SK-N-SH (cell line): ENCODE results near the gene UBE3B. TPM values are rescaled to one million over a fixed set of nuclear protein-coding genes. Genes with fewer than 3 reads are reported as not detected.

ENCODE experiments used
- CTCF ChIA-PET: fragments of 300-600, 350-600 bp; formaldehyde crosslinking; extraction: SDS; loops from one replicate; lab custom pipeline; 2021; lab: Yijun Ruan, JAX
- POLR2A ChIA-PET: fragments of 350-600 bp; sonication (Branson Sonifier 250); formaldehyde crosslinking; extraction: SDS; loops from one replicate; lab custom pipeline; 2020; ENCODE audit warnings: antibody characterized with exemption, inconsistent platforms; lab: Yijun Ruan, JAX
- DNase-seq: peaks from one replicate; pipeline ENCODE4 v3.0.0; 2012
- H2AFZ ChIP-seq: fragments of 200-600 bp; sonication (generic); 2 replicates; pipeline ENCODE4 v1.8.1; 2016; ENCODE audit warnings: antibody characterized with exemption, mild to moderate bottlenecking, low read depth
- H3F3A ChIP-seq: fragments of 200-600 bp; sonication (generic); replicated peaks from 2 replicates; pipeline ENCODE3; 2016; ENCODE audit warnings: antibody characterized with exemption, mild to moderate bottlenecking; ENCODE audit not compliant: insufficient read depth
- H3K27ac ChIP-seq, 2 experiments: fragments of 200-500 bp in 1 of 2; fragments of 200-600 bp in 1 of 2; sonication (Bioruptor generic) in 1 of 2; sonication (generic), shearing (Covaris generic) in 1 of 2; 2 replicates each; pipeline versions ENCODE4 v1.5.1 to v1.6.1; 2014 to 2016; ENCODE audit warnings: low read depth in 2 of 2, inconsistent platforms in 1 of 2, low read length in 1 of 2, mild to moderate bottlenecking in 1 of 2, mixed read lengths in 1 of 2
- H3K27me3 ChIP-seq: fragments of 200-600 bp; sonication (generic), shearing (Covaris generic); 2 replicates; pipeline ENCODE4 v1.6.1; 2016; ENCODE audit warnings: mixed run types; ENCODE audit not compliant: insufficient read depth
- H3K36me3 ChIP-seq, 2 experiments: fragments of 200-500 bp in 1 of 2; fragments of 200-600 bp in 1 of 2; sonication (Bioruptor generic) in 1 of 2; sonication (generic) in 1 of 2; replicated peaks in 1 of 2; 2 replicates each; pipeline versions ENCODE3 to v1.5.1; 2014 to 2016; ENCODE audit warnings: low read length in 1 of 2, mild to moderate bottlenecking in 1 of 2; ENCODE audit not compliant: insufficient read depth in 2 of 2, control insufficient read depth in 1 of 2
- H3K4me1 ChIP-seq, 2 experiments: fragments of 200-500 bp in 1 of 2; fragments of 200-600 bp in 1 of 2; sonication (Bioruptor generic) in 1 of 2; sonication (generic), shearing (Covaris generic) in 1 of 2; 2 replicates each; pipeline versions ENCODE4 v1.5.1 to v1.6.1; 2014 to 2016; ENCODE audit warnings: low read depth in 1 of 2, low read length in 1 of 2, mixed run types in 1 of 2; ENCODE audit not compliant: insufficient read depth in 2 of 2, control insufficient read depth in 1 of 2
- H3K4me2 ChIP-seq: fragments of 200-600 bp; sonication (generic), shearing (Covaris generic); 2 replicates; pipeline ENCODE4 v1.6.1; 2017; ENCODE audit warnings: mixed run types
- H3K4me3 ChIP-seq, 2 experiments: fragments of 200-500 bp in 1 of 2; fragments of 200-600 bp in 1 of 2; sonication (Bioruptor generic) in 1 of 2; sonication (generic), shearing (Covaris generic) in 1 of 2; 2 replicates each; pipeline versions ENCODE4 v1.5.1 to v1.8.1; 2014 to 2016; ENCODE audit warnings: low read depth in 2 of 2, inconsistent platforms in 1 of 2, low read length in 1 of 2, mild to moderate bottlenecking in 1 of 2, mixed read lengths in 1 of 2, moderate library complexity in 1 of 2
- H3K79me2 ChIP-seq: fragments of 200-600 bp; sonication (generic); 2 replicates; pipeline ENCODE4 v1.8.1; 2017; ENCODE audit warnings: mild to moderate bottlenecking; ENCODE audit not compliant: insufficient read depth
- H3K9ac ChIP-seq: fragments of 200-600 bp; sonication (generic); 2 replicates; pipeline ENCODE4 v1.6.1; 2017; ENCODE audit warnings: mixed run types
- H3K9me2 ChIP-seq: fragments of 200-600 bp; sonication (generic); 2 replicates; pipeline ENCODE4 v1.6.1; 2017; ENCODE audit warnings: mixed run types
- H3K9me3 ChIP-seq: fragments of 200-600 bp; sonication (generic); 2 replicates; pipeline ENCODE4 v1.6.1; 2017; ENCODE audit warnings: mixed run types, mild to moderate bottlenecking, moderate library complexity
- H4K20me1 ChIP-seq: fragments of 200-600 bp; sonication (generic); 2 replicates; pipeline ENCODE4 v1.6.1; 2017; ENCODE audit warnings: mild to moderate bottlenecking, mixed run types; ENCODE audit not compliant: insufficient read depth
- CHD2 ChIP-seq: fragments of 150-350 bp; IDR thresholded peaks from 2 replicates; pipeline ENCODE4 v1.6.1; 2018; ENCODE audit warnings: low read length; ENCODE audit not compliant: partially characterized antibody
- ELF1 ChIP-seq: IDR thresholded peaks from 2 replicates; pipeline ENCODE4 v1.4.0; 2012
- EP300 ChIP-seq, 2 experiments: IDR thresholded peaks; 2 replicates each; pipeline versions ENCODE4 v1.4.0 to v1.6.1; 2012; ENCODE audit warnings: borderline replicate concordance in 1 of 2, low read depth in 1 of 2, low read length in 1 of 2
- EZH2phosphoT487 ChIP-seq: fragments of 200-600 bp; sonication (generic); IDR thresholded peaks from 2 replicates; pipeline ENCODE4 v1.6.1; 2017; ENCODE audit warnings: low read depth, mixed run types, mild to moderate bottlenecking, antibody characterized with exemption, moderate library complexity, borderline replicate concordance
- FOXJ3 ChIP-seq: sonication (generic); formaldehyde crosslinking; IDR thresholded peaks from 2 replicates; pipeline ENCODE4 v1.5.1; 2020; ENCODE audit warnings: mild to moderate bottlenecking, missing genetic modification reagents
- GATA2 ChIP-seq: sonication (generic); formaldehyde crosslinking; IDR thresholded peaks from 2 replicates; pipeline ENCODE4 v1.5.0; 2020; ENCODE audit warnings: mild to moderate bottlenecking, missing genetic modification reagents
- MEF2A ChIP-seq: IDR thresholded peaks from 2 replicates; pipeline ENCODE4 v1.4.0; 2012; ENCODE audit warnings: low read depth, borderline replicate concordance
- MXI1 ChIP-seq: IDR thresholded peaks from 2 replicates; pipeline ENCODE4 v1.6.1; 2012; ENCODE audit warnings: mild to moderate bottlenecking, low read depth, low read length, improper control_type of control experiment
- POLR2AphosphoS5 ChIP-seq: IDR thresholded peaks from 2 replicates; pipeline ENCODE4 v1.6.1; 2012; ENCODE audit warnings: low read depth, low read length
- RAD21 ChIP-seq: IDR thresholded peaks from 2 replicates; pipeline ENCODE4 v1.6.1; 2012; ENCODE audit warnings: mild to moderate bottlenecking, low read length
- RCOR1 ChIP-seq: fragments of 150-350 bp; IDR thresholded peaks from 2 replicates; pipeline ENCODE4 v1.6.1; 2017; ENCODE audit warnings: antibody characterized with exemption, low read length
- REST ChIP-seq: IDR thresholded peaks from 2 replicates; pipeline ENCODE4 v1.6.1; 2012; ENCODE audit warnings: mild to moderate bottlenecking, low read depth, low read length, moderate library complexity
- SMC3 ChIP-seq: IDR thresholded peaks from 2 replicates; pipeline ENCODE4 v1.6.1; 2012; ENCODE audit warnings: low read depth, low read length, improper control_type of control experiment
- ZBTB33 ChIP-seq: IDR thresholded peaks from 2 replicates; pipeline ENCODE4 v1.4.0; 2012; ENCODE audit warnings: low read depth, borderline replicate concordance
- WGBS: methylation state at CpG from one replicate; pipeline ENCODE4 v1.1.6; 2017; ENCODE audit warnings: low lambda C conversion rate; 5-methylcytosine and 5-hydroxymethylcytosine counted together
- polyA plus RNA-seq, 3 experiments: library from polyadenylated mRNA; depleted of rRNA; stranded (reverse); fragments of >200 nt; gene quantifications; 2 replicates each; pipeline ENCODE4 v1.2.3, GENCODE V29; 2012

UBE3B gene
- polyA plus RNA-seq, 1 of the 3 experiments (the other 2 are of a cell fraction): 28.6 TPM

GRCh38 chr12:109538191-109538863 is 60.9 kb downstream of the UBE3B start:
- H3K9me2 ChIP-seq: no peaks in the 10 kb centered on the region
- H3K4me3 ChIP-seq: no peak overlapping the region
- DNase-seq: peak; percentile 88
- no peaks in the 10 kb centered on the region for H3K27me3 ChIP-seq
- POLR2A ChIA-PET: interaction anchor here (1.8 kb wide), 1 partner anchor 15 kb away, joined by 5 read pairs; no protein-coding TSS in a partner anchor
- H3K4me2 ChIP-seq: no peak overlapping the region
- no peaks in the 10 kb centered on the region for H3K9me3 ChIP-seq
- H3K9ac ChIP-seq: no peak overlapping the region
- no peak for TF ChIP-seq REST
- peak; percentile 30; the same call in 1 of the 2 replicates for TF ChIP-seq RAD21
- TF ChIP-seq ELF1: no peak
- TF ChIP-seq ZBTB33: no peak
- TF ChIP-seq SMC3: peak; percentile 19; the same call in 1 of the 2 replicates
- TF ChIP-seq EP300 (IDR thresholded peaks at IDR 0.05; ENCODE audit: borderline replicate concordance in 1 of 2, low read depth in 1 of 2, low read length in 1 of 2): peak in 1 of 2 experiments; percentile 95; a peak in 2 of 4 replicates
- TF ChIP-seq RCOR1: peak; percentile 91
- TF ChIP-seq POLR2AphosphoS5: no peak
- TF ChIP-seq GATA2: peak; percentile 74
- TF ChIP-seq FOXJ3 (CRISPR knock-in tag): peak; percentile 64; the same call in 1 of the 2 replicates
- TF ChIP-seq EZH2phosphoT487: no peak
- no peak for TF ChIP-seq MEF2A
- TF ChIP-seq MXI1: peak; percentile 39; the same call in 1 of the 2 replicates
- peak; percentile 55 for TF ChIP-seq CHD2
- TF ChIP-seq, all 33 proteins: peak for 8
- CTCF ChIA-PET: interaction anchor here (0.9 to 2.7 kb wide), 7 partner anchors 9 to 307 kb away, joined by 3 to 14 read pairs (median 5); no protein-coding TSS in a partner anchor
- H4K20me1 ChIP-seq: no peaks in the 10 kb centered on the region
- peaks cover 0 to 14% of the 10 kb centered on the region in 2 experiments for H3K36me3 ChIP-seq
- no peaks in the 10 kb centered on the region for H3F3A ChIP-seq
- no peak overlapping the region for H2AFZ ChIP-seq
- H3K79me2 ChIP-seq: no peaks in the 10 kb centered on the region
- H3K4me1 ChIP-seq: peaks cover 6 to 75% of the 10 kb centered on the region in 2 experiments; a peak in 3 of 4 replicates
- 80% methylated on average over 8 of the region's 16 CpGs for WGBS
- peak overlapping the region in 1 of 2 experiments; percentile 95; a peak in 2 of 4 replicates for H3K27ac ChIP-seq
